Hepatocyte (in vitro differentiated cells): ENCODE data around the gene RMND1. TPM values are rescaled to one million over a fixed set of nuclear protein-coding genes. Genes with fewer than 3 reads are reported as not detected.

Experiments
- DNase-seq: peaks from one replicate; pipeline ENCODE4 v3.0.0-alpha.2; 2016; ENCODE audit warnings: low spot score
- H2AFZ ChIP-seq: fragments of 200-600 bp; sonication (generic); 2 replicates; pipeline ENCODE4 v1.6.0; 2016; ENCODE audit warnings: antibody characterized with exemption, mild to moderate bottlenecking
- H3K27ac ChIP-seq: fragments of 200-600 bp; sonication (generic); 2 replicates; pipeline ENCODE4 v1.5.1; 2016; ENCODE audit warnings: mild to moderate bottlenecking
- H3K27me3 ChIP-seq: fragments of 200-600 bp; sonication (generic); 2 replicates; pipeline ENCODE4 v1.6.1; 2016
- H3K36me3 ChIP-seq: fragments of 200-600 bp; sonication (generic); replicated peaks from 2 replicates; pipeline ENCODE4 v1.5.1; 2016; ENCODE audit warnings: low read depth; ENCODE audit not compliant: insufficient read depth
- H3K4me1 ChIP-seq: fragments of 200-600 bp; sonication (generic); 2 replicates; pipeline ENCODE4 v1.5.1; 2016; ENCODE audit warnings: mild to moderate bottlenecking, moderate library complexity; ENCODE audit not compliant: insufficient read depth
- H3K4me2 ChIP-seq: fragments of 200-600 bp; sonication (generic); 2 replicates; pipeline ENCODE4 v1.6.0; 2016
- H3K4me3 ChIP-seq: fragments of 200-600 bp; sonication (generic); 2 replicates; pipeline ENCODE4 v1.5.1; 2016; ENCODE audit warnings: mild to moderate bottlenecking
- H3K79me2 ChIP-seq: fragments of 200-600 bp; sonication (generic); 2 replicates; pipeline ENCODE4 v1.6.0; 2017; ENCODE audit warnings: mild to moderate bottlenecking
- H3K9me2 ChIP-seq: fragments of 200-600 bp; sonication (generic); replicated peaks from 2 replicates; pipeline ENCODE4 v1.6.0; 2017; ENCODE audit warnings: mild to moderate bottlenecking; ENCODE audit not compliant: insufficient read depth
- H3K9me3 ChIP-seq: fragments of 200-600 bp; sonication (generic); 2 replicates; pipeline ENCODE4 v1.5.1; 2016; ENCODE audit warnings: low read depth, mild to moderate bottlenecking
- H4K20me1 ChIP-seq: fragments of 200-600 bp; sonication (generic); 2 replicates; pipeline ENCODE4 v1.6.0; 2016; ENCODE audit warnings: mild to moderate bottlenecking; ENCODE audit not compliant: insufficient read depth, poor library complexity, severe bottlenecking
- CTCF ChIP-seq: fragments of 200-600 bp; sonication (generic); IDR thresholded peaks from 2 replicates; pipeline ENCODE4 v1.5.1; 2016; ENCODE audit warnings: antibody characterized with exemption, mild to moderate bottlenecking; ENCODE audit not compliant: poor library complexity
- EZH2 ChIP-seq: fragments of 200-600 bp; sonication (generic); IDR thresholded peaks from 2 replicates; pipeline ENCODE4 v1.6.1; 2016; ENCODE audit warnings: antibody characterized with exemption, mild to moderate bottlenecking, borderline replicate concordance
- EZH2phosphoT487 ChIP-seq: fragments of 200-600 bp; sonication (generic); IDR thresholded peaks from one replicate; pipeline ENCODE4 v1.6.1; 2018; ENCODE audit warnings: antibody characterized with exemption, mild to moderate bottlenecking, low read depth, moderate library complexity; ENCODE audit not compliant: unreplicated experiment, severe bottlenecking
- WGBS: methylation state at CpG from one replicate; pipeline ENCODE4 v1.1.6; 2016; ENCODE audit warnings: low lambda C conversion rate; ENCODE audit errors: missing lambda C conversion rate; 5-methylcytosine and 5-hydroxymethylcytosine counted together
- polyA plus RNA-seq: library from polyadenylated mRNA; unstranded; fragments of >200 nt; fragmentation: Nextera tagmentation; extraction: Ambion mirVana; gene quantifications from 2 replicates; pipeline ENCODE4 v1.2.1, GENCODE V29; 2016
- total RNA-seq: library from RNA; depleted of rRNA; stranded (reverse); fragments of >200 nt; gene quantifications from 2 replicates; pipeline ENCODE4 v1.2.3, GENCODE V29; 2014

RMND1 gene
- total and polyA plus RNA-seq, 2 experiments from 2014 or later, result 24.1 to 41.9 TPM

GRCh38 chr6:151393410-151393809, 58.5 kb downstream of the RMND1 start:
- Histone ChIP-seq H3K9me2 (no peaks in the 10 kb centered on the region), H3K79me2 (peaks cover 74% of the 10 kb centered on the region), H3K36me3 (no peaks in the 10 kb centered on the region), H3K4me2 (peak overlapping the region; percentile 86), H3K4me1 (peaks cover 36% of the 10 kb centered on the region), H3K27ac (peak overlapping the region; percentile 100), H2AFZ (no peak overlapping the region), H3K4me3 (peak overlapping the region; percentile 93), H3K9me3 (no peaks in the 10 kb centered on the region), H4K20me1 (peaks cover 66% of the 10 kb centered on the region), H3K27me3 (no peaks in the 10 kb centered on the region)
- 82% methylated on average over 4 of the region's 4 CpGs for WGBS
- DNase-seq, result no peak
- TF ChIP-seq EZH2phosphoT487 (no peak), CTCF (no peak), EZH2 (no peak)

GRCh38 chr6:151392427-151392826, 59.5 kb downstream of the RMND1 start:
- no peaks in the 10 kb centered on the region for H3K27me3 ChIP-seq

GRCh38 chr6:151391471-151392413, 60.2 kb downstream of the RMND1 start, which contains the start of gene ZBTB2:
TSS of gene ZBTB2 (minus strand) at chr6:151391559. CDS start at chr6:151373637, 17,922 bp downstream.
- Histone ChIP-seq H3K4me2 (peak within 1 kb of the TSS; percentile 86), H3K9me3 (no peaks in the 10 kb centered on the region), H3K9me2 (no peaks in the 10 kb centered on the region), H3K27me3 (no peaks in the 10 kb centered on the region), H2AFZ (peak within 1 kb of the TSS; percentile 49), H3K4me3 (peak within 1 kb of the TSS; percentile 93), H3K36me3 (no peaks in the 10 kb centered on the region), H3K4me1 (peaks cover 38% of the 10 kb centered on the region), H3K27ac (peak within 1 kb of the TSS; percentile 100), H3K79me2 (peaks cover 74% of the 10 kb centered on the region), H4K20me1 (peaks cover 49% of the 10 kb centered on the region)
- 2% methylated on average over 21 of the region's 57 CpGs for whole genome bisulfite sequencing
- DNase-seq, result peak; percentile 88
- TF ChIP-seq EZH2 (no peak), CTCF (no peak), EZH2phosphoT487 (no peak)

More at GRCh38 chr6:151392427-151392826, 59.5 kb downstream of the RMND1 start:
- Histone ChIP-seq H3K4me2 (peak overlapping the region; percentile 86), H3K79me2 (peaks cover 74% of the 10 kb centered on the region), H3K27ac (peak overlapping the region; percentile 100), H2AFZ (no peak overlapping the region), H3K4me1 (peaks cover 38% of the 10 kb centered on the region), H4K20me1 (peaks cover 56% of the 10 kb centered on the region), H3K9me2 (no peaks in the 10 kb centered on the region), H3K4me3 (peak overlapping the region; percentile 93), H3K9me3 (no peaks in the 10 kb centered on the region), H3K36me3 (no peaks in the 10 kb centered on the region)
- no peak for DNase-seq
- 8% methylated on average over 3 of the region's 3 CpGs for WGBS
- no peak for TF ChIP-seq EZH2
- no peak for TF ChIP-seq CTCF
- no peak for TF ChIP-seq EZH2phosphoT487
